Esophagus squamous epithelium (tissue), 4 donors: ENCODE results near the gene F7.

ENCODE experiments used
- CTCF ChIP-seq, 6 experiments: fragments of 450-650 bp in 4 of 6; fragments of 200-600 bp in 2 of 6; sonication (generic) in 2 of 6; IDR thresholded peaks; one replicate each; pipeline ENCODE4 v1.5.1; 2016 to 2019; ENCODE audit warnings: antibody characterized with exemption in 6 of 6, mild to moderate bottlenecking in 4 of 6, moderate library complexity in 4 of 6
- POLR2A ChIP-seq, 4 donors: fragments of 450-650 bp; IDR thresholded peaks; one replicate each; pipeline ENCODE4 v1.6.1; 2017; ENCODE audit warnings: antibody characterized with exemption in 4 of 4, mild to moderate bottlenecking in 4 of 4, moderate library complexity in 3 of 4

- TF ChIP-seq CTCF (IDR thresholded peaks at IDR 0.05) (no peak), POLR2A (IDR thresholded peaks at IDR 0.05) (no peak)
Measured at GRCh38 chr13:113139577-113139976, 34.0 kb downstream of the F7 start.
